SH-SY5Y (cell line): ENCODE data around the gene GGPS1.

Source experiments
- GATA2 ChIP-seq: IDR thresholded peaks from 2 replicates; pipeline ENCODE4 v1.6.1; 2011; ENCODE audit warnings: mild to moderate bottlenecking, low read depth, low read length
- GATA3 ChIP-seq: IDR thresholded peaks from 2 replicates; pipeline ENCODE4 v1.6.1; 2011; ENCODE audit warnings: low read depth, mild to moderate bottlenecking, low read length, moderate library complexity

DNA sequence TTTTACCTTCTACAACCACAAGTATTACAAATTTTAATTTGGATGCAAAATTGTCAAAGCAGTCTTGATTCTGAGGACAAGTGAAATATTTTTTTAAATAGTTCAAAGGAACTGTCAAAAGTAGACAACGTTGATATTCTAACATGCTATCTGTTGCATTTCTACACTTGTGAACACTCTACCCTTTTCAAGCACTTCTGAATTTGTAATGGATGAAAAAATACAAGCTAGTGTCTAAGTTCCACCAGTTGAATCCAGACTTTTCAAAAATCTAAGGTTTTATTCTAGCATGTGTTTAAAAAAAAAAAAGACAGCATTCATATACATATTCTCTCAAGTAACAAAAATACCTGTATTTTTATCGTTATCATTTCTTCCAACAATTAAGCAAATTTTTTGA is 2.5 kb upstream of the GGPS1 start:
- TF ChIP-seq GATA2 (no peak), GATA3 (no peak)
